ENCODE results near the gene STRIP1. TPM values are rescaled to one million over a fixed set of nuclear protein-coding genes. Genes with fewer than 3 reads are reported as not detected.

STRIP1 gene
- total RNA-seq, 1 donor from 2014 or later, result 40.8 TPM

GRCh38 chr1:110063781-110064180, 29.4 kb downstream of the STRIP1 start:
- H3K27ac ChIP-seq, result no peak overlapping the region
- peaks cover 0 to 17% of the 10 kb centered on the region in 2 donors for H3K36me3 ChIP-seq
- DNase-seq (ENCODE audit: extremely low spot score in 2 of 2), result no peak
- intact Hi-C loops (cut with DNase I), result no loop called here
- TF ChIP-seq CTCF (IDR thresholded peaks at IDR 0.05) (no peak), POLR2A (IDR thresholded peaks at IDR 0.05) (no peak), POLR2AphosphoS5 (IDR thresholded peaks at IDR 0.05; ENCODE audit: insufficient read depth in 1 of 2, low read depth in 1 of 2) (no peak)
- H3K9me3 ChIP-seq, result no peaks in the 10 kb centered on the region
- H3K4me3 ChIP-seq, result no peak overlapping the region
- peaks cover 11% of the 10 kb centered on the region for H3K27me3 ChIP-seq
- H3K4me1 ChIP-seq, result no peaks in the 10 kb centered on the region

GRCh38 chr1:110064576-110065337, 30.3 kb downstream of the STRIP1 start:
- peaks cover 11% of the 10 kb centered on the region for H3K27me3 ChIP-seq

GRCh38 chr1:110065841-110066240, 31.4 kb downstream of the STRIP1 start:
- Histone ChIP-seq H3K36me3 (peaks cover 0 to 10% of the 10 kb centered on the region in 2 donors), H3K27ac (no peak overlapping the region), H3K4me3 (no peak overlapping the region), H3K4me1 (peaks cover 12% of the 10 kb centered on the region), H3K9me3 (no peaks in the 10 kb centered on the region), H3K27me3 (peaks cover 16% of the 10 kb centered on the region)
- no peak for DNase-seq (ENCODE audit: extremely low spot score in 2 of 2)
- intact Hi-C loops (cut with DNase I), result no loop called here
- TF ChIP-seq CTCF (IDR thresholded peaks at IDR 0.05) (no peak), POLR2A (IDR thresholded peaks at IDR 0.05) (no peak), POLR2AphosphoS5 (IDR thresholded peaks at IDR 0.05; ENCODE audit: insufficient read depth in 1 of 2, low read depth in 1 of 2) (no peak)

More at GRCh38 chr1:110064576-110065337, 30.3 kb downstream of the STRIP1 start:
- Histone ChIP-seq H3K4me3 (no peak overlapping the region), H3K4me1 (peaks cover 7% of the 10 kb centered on the region), H3K27ac (no peak overlapping the region), H3K36me3 (peaks cover 0 to 10% of the 10 kb centered on the region in 2 donors), H3K9me3 (no peaks in the 10 kb centered on the region)
- DNase-seq (ENCODE audit: extremely low spot score in 2 of 2), result no peak
- TF ChIP-seq POLR2AphosphoS5 (IDR thresholded peaks at IDR 0.05; ENCODE audit: insufficient read depth in 1 of 2, low read depth in 1 of 2) (no peak), CTCF (IDR thresholded peaks at IDR 0.05) (no peak), POLR2A (IDR thresholded peaks at IDR 0.05) (no peak)
- intact Hi-C loops (cut with DNase I), result no loop called here

GRCh38 chr1:110067479-110067892, 33.1 kb downstream of the STRIP1 start:
- peaks cover 16% of the 10 kb centered on the region for H3K27me3 ChIP-seq
- intact Hi-C loops (cut with DNase I), result no loop called here
- H3K4me3 ChIP-seq, result no peak overlapping the region

More at GRCh38 chr1:110067479-110067892, 33.1 kb downstream of the STRIP1 start:
- peaks cover 12% of the 10 kb centered on the region for H3K4me1 ChIP-seq
- H3K9me3 ChIP-seq, result no peaks in the 10 kb centered on the region
- TF ChIP-seq POLR2AphosphoS5 (IDR thresholded peaks at IDR 0.05; ENCODE audit: insufficient read depth in 1 of 2, low read depth in 1 of 2) (no peak), CTCF (IDR thresholded peaks at IDR 0.05) (no peak), POLR2A (IDR thresholded peaks at IDR 0.05) (no peak)
- H3K27ac ChIP-seq, result no peak overlapping the region
- no peak for DNase-seq (ENCODE audit: extremely low spot score in 2 of 2)
- H3K36me3 ChIP-seq, result no peaks in the 10 kb centered on the region

All from vagina (tissue), 2 donors.